Measurements from ENCODE around the gene MEGF6.
"Not testable (repeated sequence)": the region's sequence is repeated elsewhere in the genome, so short reads cannot be mapped to it uniquely, and the experiment has no call there.

Gene MEGF6

GRCh38 chr1:3630914-3631313 lies 19.6 kb upstream of the MEGF6 start:
- DNase-seq (ENCODE audit: low read depth, low spot score): no peak
- no peak overlapping the region for H3K27ac ChIP-seq

- H3K27ac ChIP-seq: no peak overlapping the region
- DNase-seq (ENCODE audit: low read depth, low spot score): no peak
These were observed 18.9 kb upstream of the MEGF6 start for GRCh38 chr1:3630161-3630611.

- no peak overlapping the region for H3K27ac ChIP-seq
- DNase-seq (ENCODE audit: low read depth, low spot score): no peak
These were observed 18.4 kb upstream of the MEGF6 start for GRCh38 chr1:3629561-3630160.

GRCh38 chr1:3628445-3628844 lies 17.1 kb upstream of the MEGF6 start:
- no peak for DNase-seq (ENCODE audit: low read depth, low spot score)
- H3K27ac ChIP-seq: no peak overlapping the region

GRCh38 chr1:3627515-3628253 lies 16.4 kb upstream of the MEGF6 start:
- no peak overlapping the region for H3K27ac ChIP-seq
- no peak for DNase-seq (ENCODE audit: low read depth, low spot score)

- no peak for DNase-seq (ENCODE audit: low read depth, low spot score)
- H3K27ac ChIP-seq: no peak overlapping the region
These were observed 14.7 kb upstream of the MEGF6 start for GRCh38 chr1:3626025-3626424.

- H3K27ac ChIP-seq: peak overlapping the region; percentile 17
- DNase-seq (ENCODE audit: low read depth, low spot score): no peak
These were observed 14.0 kb upstream of the MEGF6 start for GRCh38 chr1:3625151-3625907.

- peak within 1 kb of the TSS; percentile 17 for H3K27ac ChIP-seq
- DNase-seq (ENCODE audit: low read depth, low spot score): peak; percentile 73
These were observed 13.2 kb upstream of the MEGF6 start, which contains the start of gene TPRG1L for GRCh38 chr1:3624200-3625136. TPRG1L (plus strand) TSS chr1:3625015; CDS start chr1:3625073, 58 bp downstream.

- DNase-seq (ENCODE audit: low read depth, low spot score): no peak
- H3K27ac ChIP-seq: no peak overlapping the region
These were observed 12.3 kb upstream of the MEGF6 start for GRCh38 chr1:3623441-3624199.

- DNase-seq (ENCODE audit: low read depth, low spot score); H3K27ac ChIP-seq: not testable (repeated sequence)
These were observed 10.8 kb upstream of the MEGF6 start for GRCh38 chr1:3622102-3622501.

- DNase-seq (ENCODE audit: low read depth, low spot score): not testable (repeated sequence)
These were observed 9.9 kb upstream of the MEGF6 start for GRCh38 chr1:3621151-3621671.

GRCh38 chr1:3620708-3621107 lies 9.4 kb upstream of the MEGF6 start:
- no peak for DNase-seq (ENCODE audit: low read depth, low spot score)

More at GRCh38 chr1:3621151-3621671, 9.9 kb upstream of the MEGF6 start:
- H3K27ac ChIP-seq: not testable (repeated sequence)

GRCh38 chr1:3618881-3619671 lies 7.8 kb upstream of the MEGF6 start:
- DNase-seq (ENCODE audit: low read depth, low spot score): peak; percentile 14

More at GRCh38 chr1:3620708-3621107, 9.4 kb upstream of the MEGF6 start:
- no peak overlapping the region for H3K27ac ChIP-seq

GRCh38 chr1:3618531-3618880 lies 7.2 kb upstream of the MEGF6 start:
- no peak overlapping the region for H3K27ac ChIP-seq
- DNase-seq (ENCODE audit: low read depth, low spot score): no peak

More at GRCh38 chr1:3618881-3619671, 7.8 kb upstream of the MEGF6 start:
- H3K27ac ChIP-seq: no peak overlapping the region

GRCh38 chr1:3617806-3618345 lies 6.6 kb upstream of the MEGF6 start:
- no peak overlapping the region for H3K27ac ChIP-seq
- DNase-seq (ENCODE audit: low read depth, low spot score): no peak

- DNase-seq (ENCODE audit: low read depth, low spot score): no peak
These were observed 5.6 kb upstream of the MEGF6 start for GRCh38 chr1:3616861-3617260.

GRCh38 chr1:3614755-3615742 lies 3.7 kb upstream of the MEGF6 start:
- no peak overlapping the region for H3K27ac ChIP-seq
- no peak for DNase-seq (ENCODE audit: low read depth, low spot score)

More at GRCh38 chr1:3616861-3617260, 5.6 kb upstream of the MEGF6 start:
- H3K27ac ChIP-seq: no peak overlapping the region
